Activated CD4-positive, alpha-beta T cell treated with anti-CD3 and anti-CD28 coated beads, Interleukin-2, Interleukin-6, amounts not matched to agents 100 ng/mL and 50 ng/mL, durations not matched to agents 16 hours and 8 hours (primary cell): ENCODE results near the gene SERINC5.
"Not testable (repeated sequence)": the region's sequence is repeated elsewhere in the genome, so short reads cannot be mapped to it uniquely, and the experiment has no call there.

Experiments used
- DNase-seq: peaks from one replicate; pipeline ENCODE4 v3.0.0-alpha.2; 2020

SERINC5 gene

DNA sequence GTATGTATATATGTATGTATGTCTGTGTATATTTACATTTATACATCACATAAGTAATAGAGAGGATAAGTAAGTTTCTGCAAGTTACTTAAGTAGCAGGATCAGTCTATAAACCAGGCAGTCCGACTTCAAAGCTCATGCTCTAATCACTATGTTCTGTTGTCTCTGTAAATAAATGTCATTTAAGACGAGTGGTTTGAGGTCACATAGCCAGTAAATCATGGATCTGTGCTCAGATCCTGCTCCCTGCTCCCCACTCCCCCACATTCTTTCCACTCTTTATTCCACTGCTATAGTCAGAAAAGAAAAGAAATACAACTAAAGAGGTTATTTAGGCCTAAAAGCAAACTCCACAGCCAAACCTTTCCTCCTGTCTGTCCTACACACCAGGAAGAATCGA, 90.4 kb downstream of the SERINC5 start:
- DNase-seq, result no peak

GRCh38 chr5:80161165-80161564, 94.7 kb downstream of the SERINC5 start:
- no peak for DNase-seq

- no peak for DNase-seq
Measured at GRCh38 chr5:80160242-80160641, 95.6 kb downstream of the SERINC5 start.

DNA sequence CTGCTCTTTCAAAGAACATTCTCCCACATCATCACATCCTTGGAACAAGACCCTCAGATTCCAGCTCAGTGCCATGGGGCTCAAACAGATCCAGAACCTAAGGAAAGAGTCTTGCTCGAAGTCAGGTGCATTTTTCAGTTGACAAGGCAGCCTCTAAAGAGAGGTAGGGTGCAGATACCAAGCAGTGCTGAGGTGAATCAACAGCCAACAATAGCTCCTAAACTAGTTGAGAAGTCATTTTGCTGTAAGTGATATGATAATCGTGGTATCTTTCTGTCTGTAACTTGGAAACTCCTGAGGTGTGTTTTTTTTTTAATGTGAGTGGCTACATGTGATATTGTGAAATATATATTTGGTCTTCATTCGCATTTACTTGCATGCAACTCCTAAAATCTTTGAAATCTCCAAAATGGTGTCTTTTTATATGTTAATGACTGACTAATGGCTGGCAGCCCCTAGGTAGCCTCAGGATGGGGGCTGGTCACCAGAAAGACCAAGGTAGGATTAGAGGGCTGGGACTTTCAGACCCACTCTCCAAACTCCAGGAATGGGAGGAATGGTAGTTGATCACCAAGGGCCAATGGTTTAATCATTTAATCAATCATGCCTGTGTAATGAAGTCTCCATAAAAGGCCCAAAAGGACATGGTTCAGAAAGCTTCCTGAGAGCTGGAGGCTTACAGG, 96.6 kb downstream of the SERINC5 start:
- DNase-seq, result no peak

GRCh38 chr5:80156156-80156555, 99.7 kb downstream of the SERINC5 start:
- DNase-seq, result no peak

- no peak for DNase-seq
Measured at GRCh38 chr5:80154749-80155148, 101.1 kb downstream of the SERINC5 start.

DNA sequence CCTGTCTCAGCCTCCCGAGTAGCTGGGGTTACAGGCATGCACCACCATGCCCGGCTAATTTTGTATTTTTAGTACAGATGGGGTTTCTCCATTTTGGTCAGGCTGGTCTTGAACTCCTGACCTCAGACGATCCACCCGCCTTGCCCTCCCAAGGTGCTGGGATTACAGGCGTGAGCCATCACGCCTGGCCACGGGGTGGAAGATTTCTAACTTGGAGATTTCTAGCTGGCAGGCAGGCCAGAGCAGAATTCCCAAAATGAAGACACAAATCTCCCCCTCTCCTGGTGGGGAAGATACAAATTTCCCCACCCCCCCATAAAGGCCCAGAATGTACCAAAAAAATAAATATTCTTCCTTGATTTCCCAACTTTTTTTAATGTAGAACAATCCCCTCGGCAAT, 101.6 kb downstream of the SERINC5 start:
- DNase-seq, result not testable (repeated sequence)

GRCh38 chr5:80153586-80154126, 102.2 kb downstream of the SERINC5 start:
- no peak for DNase-seq

DNA sequence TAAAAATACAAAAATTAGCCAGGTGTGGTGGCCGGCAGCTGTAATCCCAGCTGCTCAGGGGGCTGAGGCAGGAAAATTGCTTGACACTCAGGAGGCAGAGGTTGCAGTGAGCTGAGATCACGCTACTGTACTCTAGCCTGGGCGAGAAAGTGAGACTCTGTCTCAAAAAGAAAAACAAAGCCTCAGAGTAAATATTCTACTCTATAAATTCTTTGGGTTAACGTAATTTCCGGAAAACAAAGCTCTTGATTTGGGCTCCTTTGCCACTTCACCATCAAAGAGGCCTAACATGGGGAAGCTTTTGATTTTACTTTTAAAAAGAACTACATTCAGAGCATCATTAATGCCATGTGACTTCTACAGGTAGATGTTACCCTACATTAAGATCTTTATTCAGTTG, 103.1 kb downstream of the SERINC5 start:
- no peak for DNase-seq

DNA sequence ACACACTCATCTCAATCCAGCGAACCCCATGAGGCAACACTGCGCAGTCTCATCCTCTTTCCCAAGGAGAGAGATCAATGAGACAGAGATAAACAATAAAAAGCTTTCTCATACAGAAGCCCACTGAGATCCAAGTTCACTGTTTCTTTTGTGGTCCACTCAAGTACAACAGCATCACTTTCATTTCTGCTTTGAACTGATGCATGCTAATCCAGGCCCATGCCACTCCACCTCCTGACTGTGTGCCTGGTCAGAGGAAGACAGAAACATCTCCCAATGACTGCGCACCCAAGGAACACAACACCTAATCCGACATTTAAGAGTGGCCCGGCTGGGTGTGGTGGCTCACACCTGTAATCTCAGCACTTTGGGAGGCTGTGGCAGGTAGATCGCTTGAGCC, 104.0 kb downstream of the SERINC5 start:
- DNase-seq, result no peak

GRCh38 chr5:80150731-80151130, 105.1 kb downstream of the SERINC5 start:
- no peak for DNase-seq

GRCh38 chr5:80149161-80149609, 106.7 kb downstream of the SERINC5 start:
- DNase-seq, result no peak

GRCh38 chr5:80147119-80147815, 108.6 kb downstream of the SERINC5 start:
- no peak for DNase-seq

DNA sequence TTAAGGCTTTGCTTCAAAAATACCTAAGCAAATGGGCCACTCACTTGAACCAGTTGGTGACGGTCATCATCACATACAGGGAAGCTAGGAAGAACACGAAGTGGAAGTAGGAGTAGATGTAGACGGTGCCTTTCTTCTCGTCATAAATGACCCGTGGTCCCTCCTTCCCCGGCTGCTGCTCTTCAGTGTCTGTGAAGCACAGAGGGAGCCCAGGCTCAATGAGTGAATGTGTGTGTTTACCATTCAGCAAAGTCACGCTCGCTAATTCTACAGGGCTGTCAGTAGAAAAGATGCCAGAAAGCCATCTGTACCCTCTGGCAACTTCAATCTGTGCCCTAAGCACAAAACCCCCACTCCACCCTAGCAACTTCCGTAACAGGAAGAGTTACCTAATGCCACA, 109.8 kb downstream of the SERINC5 start:
- DNase-seq, result no peak

GRCh38 chr5:80143491-80143890, 112.4 kb downstream of the SERINC5 start:
- no peak for DNase-seq

GRCh38 chr5:80142996-80143395, 112.9 kb downstream of the SERINC5 start:
- no peak for DNase-seq

GRCh38 chr5:80141681-80142080, 114.2 kb downstream of the SERINC5 start:
- no peak for DNase-seq

DNA sequence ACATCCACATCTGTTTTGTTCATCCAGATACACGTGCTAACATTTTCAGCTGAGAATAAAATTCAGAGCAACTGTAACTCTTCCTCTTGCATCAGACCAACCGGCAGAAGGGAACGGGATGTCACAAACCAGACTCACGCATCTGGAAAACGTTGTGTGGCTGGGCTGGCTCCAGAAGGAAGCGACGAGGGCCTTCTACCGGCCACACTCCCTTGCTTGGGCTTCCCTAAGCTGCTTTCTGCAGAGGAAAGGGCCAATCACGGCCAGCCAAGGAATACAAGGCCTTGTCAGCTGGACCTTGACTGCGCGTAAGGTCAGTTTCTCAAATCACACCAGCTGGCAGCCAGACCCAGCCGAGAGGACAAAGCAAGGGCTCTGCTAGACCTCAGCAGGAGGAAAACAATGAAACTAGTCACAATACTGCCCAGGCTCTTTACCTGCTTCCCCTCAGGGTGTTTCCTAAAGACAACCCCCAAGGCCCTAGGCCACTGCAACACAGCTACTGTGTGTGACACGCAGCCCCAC, 114.6 kb downstream of the SERINC5 start:
- DNase-seq, result no peak

- no peak for DNase-seq
Measured at GRCh38 chr5:80140496-80140895, 115.4 kb downstream of the SERINC5 start.

DNA sequence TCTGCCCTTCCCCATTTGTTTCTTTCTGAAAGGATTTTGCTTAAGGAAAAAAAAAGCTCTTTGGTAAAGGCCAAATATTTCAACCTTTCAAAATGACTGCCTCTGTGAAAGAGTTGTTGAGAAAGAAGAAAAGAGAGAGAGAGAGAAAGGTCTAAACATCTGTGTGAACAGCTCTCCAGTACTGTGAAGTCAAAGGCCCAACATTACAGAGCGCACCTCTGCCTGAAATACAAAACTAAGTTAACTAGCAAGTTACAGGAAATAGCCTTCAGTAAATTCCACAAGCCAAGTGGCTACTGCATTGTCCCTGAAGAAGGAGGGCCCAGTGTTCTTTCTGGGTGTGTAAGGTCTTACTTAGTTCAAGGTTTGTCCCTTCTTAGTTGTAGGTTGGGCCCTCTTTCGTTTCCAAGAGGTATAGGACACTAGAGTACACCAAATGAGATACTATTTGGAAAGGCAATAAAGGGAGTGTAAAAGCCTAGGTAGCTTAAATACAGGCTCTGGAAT, 116.3 kb downstream of the SERINC5 start:
- DNase-seq, result no peak

- no peak for DNase-seq
Measured at GRCh38 chr5:80138486-80138885, 117.4 kb downstream of the SERINC5 start.

DNA sequence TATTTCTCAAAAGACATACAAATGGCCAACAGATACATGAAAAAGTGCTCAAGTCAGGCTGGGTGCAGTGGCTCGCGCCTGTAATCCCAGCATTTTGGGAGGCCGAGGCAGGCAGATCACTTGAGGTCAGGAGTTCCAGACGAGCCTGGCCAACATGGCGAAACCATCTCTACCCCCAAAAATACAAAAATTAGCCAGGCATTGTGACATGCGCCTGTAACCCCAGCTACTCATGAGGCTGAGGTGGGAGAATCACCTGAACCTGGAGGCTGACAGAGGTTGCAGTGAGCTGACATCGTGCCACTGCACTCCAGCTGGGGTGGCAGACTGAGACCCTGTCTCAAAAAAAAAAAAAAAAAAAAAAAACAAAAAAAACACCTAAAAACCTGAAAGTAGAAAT, 119.0 kb downstream of the SERINC5 start:
- not testable (repeated sequence) for DNase-seq

GRCh38 chr5:80134876-80135275, 121.0 kb downstream of the SERINC5 start:
- DNase-seq, result no peak

DNA sequence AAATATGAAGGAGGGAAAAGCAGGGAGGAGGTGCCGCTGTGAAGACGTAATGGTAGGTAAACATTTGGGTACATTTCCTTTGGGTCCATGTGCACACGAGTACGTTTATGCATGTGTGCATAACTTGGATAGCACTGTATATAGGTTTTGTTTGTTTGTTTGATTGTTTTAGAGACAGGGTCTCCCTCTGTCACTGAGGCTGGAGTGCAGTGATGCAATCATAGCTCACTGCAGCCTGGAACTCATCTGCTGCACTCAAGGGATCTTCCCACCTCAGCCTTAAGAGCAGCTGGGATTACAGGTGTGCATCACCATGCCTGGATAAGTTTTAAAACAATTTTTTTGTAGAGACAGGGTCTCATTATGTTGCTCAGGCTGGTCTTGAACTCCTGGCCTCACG, 126.7 kb downstream of the SERINC5 start:
- no peak for DNase-seq
